NCI-H345 (cell line): Measurements from ENCODE around the gene CLCF1.

ENCODE experiments used
- DNase-seq: peaks from one replicate; lab custom pipeline; 2025; lab: John Stamatoyannopoulos, UW

The CLCF1 gene

DNA sequence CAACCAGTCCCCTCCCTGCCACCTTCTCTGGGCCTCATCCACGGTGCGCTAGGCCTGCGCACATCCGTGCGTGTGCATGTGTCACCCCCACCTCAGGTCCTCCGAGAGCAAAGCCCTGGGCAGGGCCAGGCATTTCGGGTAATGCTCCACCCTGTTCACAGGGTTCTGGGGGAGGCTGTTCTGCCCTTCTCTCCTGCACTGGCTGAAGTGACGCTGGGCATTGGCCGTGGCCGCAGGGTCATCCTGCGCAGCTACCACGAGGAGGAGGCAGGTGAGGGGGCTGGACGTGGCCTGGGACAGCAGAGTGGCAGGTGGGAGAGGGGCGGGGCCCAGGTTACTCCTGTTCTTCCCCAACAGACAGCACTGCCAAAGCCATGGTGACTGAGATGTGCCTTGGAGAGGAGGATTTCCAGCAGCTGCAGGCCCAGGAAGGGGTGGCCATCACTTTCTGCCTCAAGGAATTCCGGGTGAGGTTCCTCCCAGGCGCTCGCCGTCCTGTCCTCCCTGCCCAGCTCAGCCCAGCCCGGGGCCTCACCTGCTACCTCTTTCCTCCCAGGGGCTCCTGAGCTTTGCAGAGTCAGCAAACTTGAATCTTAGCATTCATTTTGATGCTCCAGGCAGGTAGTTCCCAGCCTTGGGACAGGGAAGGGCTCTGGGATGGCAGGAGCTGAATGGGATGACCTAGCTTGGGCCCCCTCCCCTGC lies 22.3 kb upstream of the CLCF1 start:
- DNase-seq: no peak

DNA sequence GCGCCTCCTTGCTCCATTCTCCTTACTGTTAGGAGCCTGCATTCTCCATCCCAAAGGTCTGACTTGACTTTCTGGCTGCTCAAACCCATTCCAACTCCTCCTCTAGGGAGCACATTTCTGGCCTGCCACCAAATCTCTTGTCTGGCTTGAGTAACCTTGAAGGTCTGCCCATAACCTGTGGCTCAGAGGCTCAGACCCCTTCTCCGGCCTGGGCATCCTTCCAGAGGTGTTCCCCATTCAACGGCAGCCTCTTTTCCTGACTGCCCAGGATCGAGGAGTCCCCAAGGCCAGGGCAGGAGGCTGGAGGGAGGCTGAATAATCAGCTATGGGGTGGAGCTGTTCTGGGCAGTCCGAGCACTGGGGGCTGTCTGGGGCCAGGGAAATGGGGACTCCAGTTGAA lies 20.6 kb upstream of the CLCF1 start:
- DNase-seq: no peak

DNA sequence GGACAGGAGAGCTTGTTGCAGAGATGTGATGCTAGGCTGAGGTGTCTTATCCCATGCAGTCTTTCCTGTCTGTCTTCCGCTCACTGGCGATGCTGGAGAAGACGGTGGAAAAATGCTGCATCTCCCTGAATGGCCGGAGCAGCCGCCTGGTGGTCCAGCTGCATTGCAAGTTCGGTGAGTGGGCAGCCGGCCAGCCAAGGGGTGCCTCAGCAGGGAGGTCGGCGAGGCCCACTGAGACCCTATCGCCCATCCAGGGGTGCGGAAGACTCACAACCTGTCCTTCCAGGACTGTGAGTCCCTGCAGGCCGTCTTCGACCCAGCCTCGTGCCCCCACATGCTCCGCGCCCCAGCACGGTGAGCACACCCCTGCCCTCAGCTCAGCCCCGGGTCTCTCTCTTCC lies 20.0 kb upstream of the CLCF1 start:
- DNase-seq: no peak

DNA sequence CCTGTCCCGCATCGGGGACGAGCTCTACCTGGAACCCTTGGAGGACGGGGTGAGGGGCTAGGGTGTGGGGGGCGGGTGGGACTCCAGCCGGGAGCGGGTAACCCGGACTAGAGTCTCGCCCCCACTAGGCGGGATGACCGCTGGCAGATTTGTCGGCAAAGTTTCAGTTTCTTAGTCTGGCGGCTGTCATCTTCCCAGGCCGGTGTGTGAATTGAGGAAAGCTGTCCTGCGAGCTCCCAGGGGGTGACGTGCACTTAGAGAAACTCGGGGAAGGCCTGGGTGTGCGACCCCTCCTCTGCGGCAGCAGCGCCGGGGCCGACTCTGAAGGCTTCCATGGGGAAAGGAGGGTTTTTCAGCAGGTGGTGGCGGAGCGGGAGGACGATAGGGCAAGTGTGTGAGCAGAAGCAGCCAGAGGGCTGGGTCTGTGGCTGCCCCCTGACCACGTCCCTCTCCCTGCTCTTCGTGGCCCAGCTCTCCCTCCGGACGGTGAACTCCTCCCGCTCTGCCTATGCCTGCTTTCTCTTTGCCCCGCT lies 18.9 kb upstream of the CLCF1 start:
- DNase-seq: no peak

DNA sequence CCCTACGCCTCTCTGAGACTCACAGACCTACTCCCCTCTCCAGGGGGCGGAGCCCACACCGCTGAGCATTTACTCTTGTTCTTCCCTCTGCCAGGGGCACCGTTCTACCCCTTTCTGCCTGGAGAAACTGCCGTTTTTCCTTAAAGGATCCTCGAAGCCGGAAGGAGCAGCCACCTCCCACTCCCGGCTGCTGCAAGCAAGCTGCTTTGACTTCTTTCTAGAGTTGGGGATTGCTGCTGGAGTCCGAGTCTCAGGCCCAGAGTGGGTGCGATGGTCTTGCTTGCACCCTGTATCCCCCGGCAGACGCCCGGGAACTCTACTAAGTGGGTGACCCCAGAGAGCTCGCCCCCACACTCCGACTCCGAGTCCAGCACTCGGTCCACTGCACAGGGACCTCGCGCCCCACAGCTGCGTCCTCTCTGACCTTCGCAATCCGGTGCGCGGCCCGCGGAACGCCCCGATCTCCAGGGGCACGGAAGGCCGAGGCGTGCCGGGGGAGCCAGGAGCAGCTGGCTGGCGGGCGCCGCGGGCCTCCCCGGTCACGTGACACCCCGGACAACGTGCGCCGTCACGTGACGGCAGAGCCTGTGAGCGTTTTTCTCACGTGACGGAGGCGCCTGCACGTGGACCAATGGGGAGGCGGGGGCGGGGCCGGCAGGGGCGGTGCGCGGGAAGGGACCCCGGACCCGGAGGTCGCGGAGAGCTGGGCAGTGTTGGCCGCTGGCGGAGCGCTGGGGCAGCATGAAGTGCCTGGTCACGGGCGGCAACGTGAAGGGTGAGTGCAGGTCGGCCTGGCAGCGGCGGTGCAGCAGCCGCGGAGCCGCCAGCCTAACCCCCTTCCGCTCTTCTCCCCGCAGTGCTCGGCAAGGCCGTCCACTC lies 18.1 kb upstream of the CLCF1 start, which contains the start of gene RAD9A:
Gene RAD9A, plus strand, starts transcription at position 683 of the 879 bp plus-strand sequence. Its CDS starts 59 bp downstream, at position 742.
- peak; percentile 95 for DNase-seq

DNA sequence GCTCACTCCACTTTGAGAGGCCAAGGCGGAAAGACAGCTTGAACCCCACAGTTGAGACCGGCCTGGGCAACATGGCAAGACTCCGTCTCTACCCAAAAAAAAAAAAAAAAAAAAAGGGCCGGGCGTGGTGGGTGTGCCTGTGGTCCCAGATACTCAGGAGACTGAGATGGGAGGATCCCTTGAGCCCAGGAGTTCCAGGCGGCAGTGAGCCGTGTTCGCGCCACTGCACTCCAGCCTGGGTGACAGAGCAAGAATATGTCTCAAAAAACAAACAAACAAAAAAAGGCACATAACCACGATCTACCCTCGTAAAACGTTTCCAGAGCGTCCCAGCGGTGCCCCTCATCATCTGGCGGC lies 17.5 kb upstream of the CLCF1 start:
- no peak for DNase-seq

DNA sequence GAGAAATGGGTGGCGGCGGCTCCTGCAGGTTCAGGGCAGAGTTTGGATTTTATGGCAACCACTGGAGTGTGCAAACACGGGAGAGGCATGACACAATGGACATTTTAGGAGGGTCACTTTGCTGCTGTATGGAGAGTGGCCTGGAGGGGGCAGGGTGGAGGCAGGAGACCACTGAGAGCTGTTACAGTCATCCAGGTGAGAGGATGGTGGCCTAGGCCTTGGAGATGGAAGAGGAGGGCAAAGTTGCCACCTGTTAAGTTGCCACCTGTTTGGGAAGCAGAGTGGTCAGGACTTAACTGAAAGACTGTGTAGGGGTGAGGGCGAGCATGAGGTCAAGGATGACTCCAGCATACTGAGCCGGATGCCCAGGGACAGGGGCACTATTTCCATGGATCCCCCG lies 16.1 kb upstream of the CLCF1 start:
- peak; percentile 27 for DNase-seq

DNA sequence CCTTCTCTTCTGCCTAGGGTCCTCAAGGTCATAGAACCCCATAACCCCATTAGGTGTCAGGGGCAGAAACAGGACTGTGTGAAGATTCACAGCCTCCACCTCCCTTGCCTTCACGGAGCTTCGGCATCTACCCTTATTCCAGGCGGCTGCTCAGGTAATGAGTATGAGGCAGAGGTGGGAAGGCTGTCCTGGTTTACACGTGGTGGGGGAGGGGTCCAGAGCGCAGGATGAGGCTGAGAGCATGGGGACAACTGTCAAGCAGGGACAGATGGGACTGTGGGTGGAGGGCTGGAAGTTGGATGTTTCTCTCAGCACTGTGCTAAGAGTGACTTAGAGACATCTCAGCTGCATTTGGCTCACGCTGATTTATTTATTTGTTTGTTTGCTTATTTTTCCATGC lies 14.1 kb upstream of the CLCF1 start:
- no peak for DNase-seq

DNA sequence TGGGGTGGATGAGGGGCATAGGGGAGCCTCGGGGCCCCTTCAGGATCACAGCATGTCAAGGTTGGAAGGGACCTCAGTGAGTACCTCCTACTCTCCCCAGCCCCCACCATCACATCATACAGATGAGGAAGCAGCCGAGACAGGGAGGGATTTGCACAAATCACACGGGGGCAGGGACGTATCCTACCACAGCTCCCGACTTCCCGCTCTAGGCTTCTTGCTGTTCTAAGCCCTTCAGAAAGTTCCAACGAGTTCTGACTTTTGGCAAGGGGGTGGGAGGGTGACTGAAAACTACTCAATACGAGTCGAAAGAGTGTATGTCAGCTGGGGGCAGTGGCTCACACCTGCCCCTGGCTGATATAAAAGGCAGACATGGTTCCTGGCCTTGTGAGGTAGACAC lies 13.7 kb upstream of the CLCF1 start:
- no peak for DNase-seq

DNA sequence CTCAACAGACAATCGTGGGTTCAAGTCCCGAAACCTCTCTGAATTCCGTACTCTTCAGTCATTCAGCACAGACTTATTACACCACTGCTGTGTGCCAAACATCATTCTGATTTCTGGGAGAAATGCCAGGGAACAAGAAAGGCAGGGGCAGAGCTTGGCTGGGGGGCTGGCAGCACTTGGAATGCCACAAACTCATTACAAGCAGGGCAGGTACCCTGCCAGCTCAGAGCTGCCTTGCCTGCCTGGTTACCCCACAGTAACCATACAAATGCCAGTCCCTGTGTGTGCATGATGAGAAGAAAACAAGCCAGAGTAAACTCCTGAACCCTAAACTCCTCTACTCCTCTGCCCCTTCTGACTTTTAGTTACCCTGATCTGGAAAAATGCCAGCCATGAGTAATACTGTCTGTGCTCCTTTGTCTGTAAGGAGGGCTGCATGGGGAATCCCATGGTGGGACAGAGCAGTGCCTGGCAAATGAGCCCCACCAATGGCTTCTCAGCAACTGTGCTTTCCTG lies 11.5 kb upstream of the CLCF1 start:
- DNase-seq: no peak

DNA sequence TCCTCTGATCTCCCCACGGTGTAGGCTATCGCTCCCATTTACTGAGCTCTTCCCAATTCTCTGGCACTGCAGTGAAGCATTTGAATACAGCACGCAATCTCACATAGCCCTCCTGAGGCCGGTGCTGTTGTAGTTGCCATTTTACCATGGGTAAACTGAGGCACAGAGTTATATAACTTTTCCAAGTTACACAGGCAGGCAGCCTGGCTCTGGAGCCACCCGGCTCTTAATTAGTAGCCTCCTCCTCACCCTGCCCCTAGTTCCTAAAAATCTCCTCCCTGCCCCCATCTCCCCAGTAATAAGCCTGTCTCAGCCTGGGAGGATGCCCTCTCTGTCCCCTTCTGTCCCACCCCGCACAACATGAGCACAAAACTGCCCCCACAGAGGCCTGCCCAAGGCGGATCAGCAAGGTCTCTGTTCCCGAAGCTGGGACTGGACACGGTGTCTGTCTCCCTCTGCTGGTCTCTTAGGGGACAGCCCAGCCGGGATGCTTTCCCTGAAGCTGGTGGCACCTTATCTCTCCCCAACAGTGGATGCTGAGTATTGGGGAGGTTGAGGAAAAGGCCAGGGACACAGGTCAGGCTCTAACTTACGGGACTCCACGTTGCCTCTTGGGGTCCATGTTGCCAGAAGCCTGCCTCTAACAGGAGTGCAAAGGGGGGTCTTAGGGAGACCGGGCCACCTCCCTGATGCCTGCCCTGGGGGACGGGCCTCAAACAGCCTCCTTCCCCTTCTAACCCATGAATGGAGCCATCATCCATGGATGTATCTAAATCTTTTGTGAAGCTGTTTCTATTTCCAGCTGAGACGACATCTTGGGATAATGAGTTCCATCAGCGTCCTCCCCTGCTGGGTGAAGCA lies 9.1 kb upstream of the CLCF1 start:
- peak; percentile 44 for DNase-seq

DNA sequence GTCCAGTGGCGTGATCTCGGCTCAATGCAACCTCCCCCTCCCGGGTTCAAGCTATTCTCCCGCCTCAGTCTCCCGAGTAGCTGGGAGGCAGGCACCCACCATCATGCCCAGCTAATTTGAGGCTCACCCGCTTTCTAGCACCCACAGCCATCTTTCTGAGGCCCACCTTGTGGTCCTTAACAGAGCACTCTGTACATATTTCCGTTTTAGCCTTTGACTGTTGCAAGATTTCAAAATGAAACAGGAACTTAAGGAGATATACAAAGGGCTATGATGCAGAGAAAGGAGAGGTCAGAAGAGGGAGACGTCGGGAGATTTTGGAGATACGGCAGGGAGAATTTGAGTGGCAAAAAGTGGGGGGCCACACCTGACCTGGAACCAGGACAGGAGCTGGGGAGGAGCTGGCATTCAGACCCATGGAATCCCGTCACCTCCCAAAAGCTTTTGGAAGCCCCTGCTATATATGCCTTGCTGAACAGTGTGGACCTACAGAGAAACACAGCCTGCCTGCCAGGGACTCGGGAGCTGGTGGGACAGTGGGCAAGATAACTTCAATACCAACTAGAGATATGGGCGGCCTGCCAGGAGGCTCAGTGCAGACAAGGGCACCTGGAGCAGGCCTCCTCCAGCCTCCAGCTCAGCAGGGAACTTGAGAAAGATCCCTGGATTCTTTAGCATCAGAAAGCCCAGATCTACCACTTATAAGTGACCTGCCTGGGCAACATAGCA lies 8.0 kb upstream of the CLCF1 start:
- no peak for DNase-seq

DNA sequence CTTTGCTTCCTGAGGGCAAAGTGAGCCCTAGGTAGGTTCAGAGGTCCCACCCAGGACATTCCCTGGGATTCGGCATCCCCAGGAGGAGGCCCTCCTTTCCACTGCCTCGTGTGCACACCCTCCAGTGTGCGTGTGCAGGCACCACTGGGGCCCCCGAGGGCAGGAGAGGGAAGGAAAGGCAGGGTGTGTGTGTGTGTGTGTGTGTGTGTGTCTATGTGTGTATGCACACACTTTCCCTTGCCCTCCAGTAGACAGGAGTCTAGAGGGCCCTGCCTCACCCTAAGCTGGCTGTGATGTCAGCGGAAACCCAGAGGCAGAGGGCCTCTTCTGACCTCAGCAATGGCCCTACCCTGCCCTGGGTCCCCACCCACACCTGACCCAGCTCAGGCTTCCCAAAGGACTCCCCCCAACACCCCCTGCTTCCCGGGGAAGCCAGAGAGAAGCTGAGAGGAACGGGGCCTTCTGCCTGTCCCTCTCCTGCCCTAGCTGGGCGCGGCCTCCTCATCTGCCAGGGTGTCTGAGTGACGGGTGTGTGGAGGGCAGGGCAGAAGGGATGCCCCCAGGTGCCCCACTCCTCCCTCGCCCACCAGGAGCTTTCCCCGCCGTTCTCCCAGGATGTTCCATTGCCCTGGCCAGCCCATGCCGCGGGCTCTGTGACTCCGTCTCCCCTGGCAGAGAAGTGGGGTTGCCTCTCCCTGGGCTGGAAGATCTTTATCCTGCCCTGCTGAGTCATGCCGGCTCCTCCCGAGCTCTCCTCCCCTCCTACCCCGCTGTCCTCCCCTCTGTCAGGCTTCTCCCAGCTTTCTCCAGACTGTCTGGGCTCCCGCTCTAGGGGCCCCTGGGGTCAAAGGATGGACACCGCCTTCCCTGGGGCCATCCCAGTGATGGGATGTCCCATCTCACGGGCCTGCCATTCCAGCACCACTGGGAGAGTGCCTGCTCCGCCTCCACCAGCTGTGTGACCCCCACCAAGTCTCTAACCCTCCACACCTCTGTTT lies 6.0 kb upstream of the CLCF1 start:
- DNase-seq: no peak

DNA sequence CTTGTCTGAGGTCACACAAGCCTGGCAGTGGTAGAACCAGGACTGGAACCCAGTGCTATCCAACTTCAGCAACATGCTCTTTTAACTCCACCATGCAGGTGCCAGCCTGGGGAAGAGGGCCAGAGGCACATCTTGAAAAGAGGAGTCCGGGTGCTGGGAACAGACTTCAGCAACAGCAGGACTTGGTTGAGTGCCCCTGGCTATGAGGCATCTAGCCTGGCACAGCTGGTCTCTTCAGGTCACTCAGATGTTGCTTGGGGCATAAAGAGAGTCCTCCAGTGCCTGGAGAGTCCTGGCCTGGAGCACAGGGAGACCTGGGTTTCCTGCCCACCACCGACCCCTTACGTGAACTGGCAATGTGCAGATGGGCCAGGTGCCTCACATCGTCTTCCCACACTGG lies 5.1 kb upstream of the CLCF1 start:
- DNase-seq: no peak

DNA sequence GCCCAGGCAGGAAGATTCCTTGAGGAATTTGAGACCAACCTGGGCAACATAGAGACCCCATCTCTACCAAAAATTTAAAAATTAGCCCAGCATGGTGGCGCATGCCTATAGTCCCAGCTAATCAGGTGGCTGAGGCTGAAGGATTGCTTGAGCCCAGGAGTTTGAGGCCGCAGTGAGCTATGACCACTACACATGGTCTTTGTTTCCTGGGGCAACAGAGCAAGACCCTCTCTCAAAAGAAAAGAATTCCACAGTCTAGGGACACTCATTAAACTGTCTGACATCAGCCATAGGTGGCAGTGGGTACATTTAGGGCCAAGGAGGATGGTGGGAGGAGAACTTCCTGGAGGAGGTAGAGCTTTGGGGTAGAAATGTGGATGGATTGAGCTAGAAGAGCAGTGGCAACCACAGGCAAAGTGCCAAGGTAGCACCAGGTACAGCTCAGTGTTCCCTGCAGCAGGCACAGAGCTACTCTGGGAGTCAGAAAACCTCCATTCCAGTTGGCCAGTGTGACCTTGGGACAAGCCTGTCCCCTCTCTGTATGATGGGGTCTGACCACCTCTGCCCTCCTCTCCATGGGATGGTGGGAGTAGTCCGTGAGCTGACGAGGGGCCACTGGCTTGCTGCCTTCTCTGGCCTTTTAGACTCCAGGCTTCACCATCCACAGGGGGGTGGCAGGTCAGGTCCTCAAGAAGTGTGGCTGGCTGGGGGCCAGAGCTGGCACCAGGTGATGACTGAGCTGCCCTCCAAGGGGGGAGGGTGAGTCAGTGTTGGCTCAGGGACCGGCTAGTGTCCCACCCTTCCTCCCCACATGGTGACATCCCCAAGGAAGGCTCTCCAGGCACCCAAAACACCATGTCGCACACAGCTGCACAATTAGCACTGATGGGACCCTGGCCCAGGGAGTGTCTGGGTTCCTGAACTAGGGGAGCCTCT lies 3.7 kb upstream of the CLCF1 start:
- DNase-seq: no peak

DNA sequence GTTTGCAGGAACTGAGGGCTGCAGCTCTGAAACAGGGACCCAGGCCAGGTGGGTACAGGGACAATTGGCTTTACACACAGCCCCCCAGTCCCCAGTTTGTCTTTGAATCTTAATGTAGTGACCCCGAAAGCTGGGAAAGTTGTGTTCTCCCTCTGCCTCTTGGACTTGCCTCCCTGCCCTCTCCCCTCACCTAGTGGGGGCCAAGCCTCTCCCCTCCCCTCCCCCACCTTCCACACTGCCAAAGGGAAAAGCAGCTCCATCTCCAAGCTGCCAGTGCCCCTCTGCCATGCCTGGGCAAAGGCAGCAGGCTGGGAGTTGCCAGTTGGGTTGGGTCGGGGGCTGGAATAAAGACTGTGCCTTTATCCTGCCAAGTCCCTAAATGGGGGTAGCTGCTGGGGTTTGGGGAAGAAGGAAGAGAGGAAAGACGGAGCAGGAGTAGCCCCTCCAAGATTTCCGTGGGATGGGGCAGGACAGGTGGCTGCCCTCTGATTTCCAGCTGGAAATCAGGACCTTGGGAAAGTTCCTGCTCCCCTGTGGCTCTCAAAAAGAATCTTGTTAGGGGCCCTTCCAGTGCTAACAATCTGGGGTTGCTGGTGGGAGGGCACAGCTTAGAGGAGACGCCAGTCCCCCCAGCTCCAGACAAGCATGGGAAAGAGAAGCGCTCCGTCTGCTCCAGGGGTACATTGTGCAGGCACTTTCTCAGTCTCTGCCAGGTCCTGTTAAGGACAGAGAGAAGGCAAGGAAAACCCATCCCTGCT lies 2.8 kb upstream of the CLCF1 start:
- DNase-seq: no peak

DNA sequence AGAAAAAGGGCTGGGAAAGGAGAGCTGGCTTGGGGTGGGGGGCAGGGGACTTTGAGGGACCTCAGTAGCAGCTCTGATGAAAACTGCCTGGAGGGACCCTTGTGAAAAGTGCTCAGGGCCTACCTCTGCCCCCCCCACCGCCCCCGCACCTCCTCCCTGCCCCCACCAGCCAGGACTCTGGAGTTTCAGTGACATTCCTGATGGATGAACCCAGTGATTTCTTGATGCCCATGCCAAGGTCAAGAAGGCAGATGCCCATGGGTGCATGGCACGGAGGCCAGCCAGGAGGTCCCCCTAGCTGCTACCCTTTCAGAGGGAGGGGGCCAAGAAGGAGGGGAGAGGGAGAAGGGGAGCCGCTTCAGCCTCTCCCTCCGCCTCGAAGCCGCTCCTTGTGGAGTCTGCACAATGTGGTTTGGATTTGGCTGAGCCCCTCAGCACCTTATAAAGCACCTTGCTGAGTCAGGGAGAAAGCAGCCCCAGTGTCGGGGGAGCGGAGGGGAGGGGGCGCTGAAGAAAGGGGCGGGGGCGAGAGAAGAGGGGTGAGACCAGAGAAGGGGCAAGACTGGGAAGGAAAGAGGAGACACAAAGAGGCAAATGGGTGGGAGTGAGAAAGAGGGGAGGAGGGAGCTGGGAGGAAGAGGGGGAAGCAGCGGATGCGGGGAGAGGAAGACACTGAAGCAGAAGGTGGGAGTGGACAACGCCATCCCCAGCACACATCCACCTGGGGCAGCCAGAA lies 2.1 kb upstream of the CLCF1 start:
- DNase-seq: no peak
